ENCODE results near the gene TAS1R2. TPM values are rescaled to one million over a fixed set of nuclear protein-coding genes. Genes with fewer than 3 reads are reported as not detected.

Gene TAS1R2
- total RNA-seq, 1 donor from 2014 or later, result not detected

DNA sequence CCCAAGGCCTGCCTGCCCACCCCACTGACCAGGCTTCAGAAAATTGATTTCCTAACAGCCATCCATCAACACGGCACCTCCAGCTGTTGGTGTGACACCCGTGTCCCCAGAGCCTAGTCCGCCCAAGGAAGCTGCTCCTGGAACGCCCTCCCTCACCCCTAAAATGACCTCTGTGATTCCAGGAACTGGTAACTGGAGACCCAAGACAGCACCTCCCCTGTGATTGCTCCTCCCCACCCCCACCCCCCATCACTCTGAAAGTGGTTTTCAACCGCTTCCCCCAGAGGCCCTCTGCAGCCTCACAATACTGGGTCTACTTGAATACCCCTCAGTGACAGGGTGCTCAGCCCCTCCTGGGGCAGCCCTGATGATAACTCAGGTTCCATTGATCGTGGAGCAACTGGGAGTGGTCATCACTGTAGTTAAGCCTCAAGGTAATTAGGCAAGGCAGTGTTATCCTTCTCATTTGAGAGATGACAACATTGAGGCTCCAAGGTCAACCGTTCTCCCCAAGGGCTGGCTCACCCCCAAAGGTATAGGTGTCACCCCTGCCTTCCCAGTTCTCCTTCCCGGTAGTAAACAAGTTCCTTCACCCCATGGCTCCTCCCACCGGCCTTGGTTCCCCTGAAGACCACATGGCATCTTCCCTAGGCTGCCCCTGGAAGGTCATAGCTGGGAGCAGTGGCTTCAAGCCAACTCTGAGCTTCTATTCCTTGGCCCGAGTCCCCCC is 52.0 kb downstream of the TAS1R2 start:
- Mint-ChIP-seq H3K27ac (ENCODE audit: unreplicated experiment) (no peak overlapping the region), H3K9me3 (no peaks in the 10 kb centered on the region), H3K36me3 (ENCODE audit: low read depth) (no peaks in the 10 kb centered on the region), H3K4me1 (peaks cover 3% of the 10 kb centered on the region), H3K27me3 (ENCODE audit: low read depth) (peaks cover 14% of the 10 kb centered on the region), H3K4me3 (no peak overlapping the region)
- TF ChIP-seq, protein P1, sequence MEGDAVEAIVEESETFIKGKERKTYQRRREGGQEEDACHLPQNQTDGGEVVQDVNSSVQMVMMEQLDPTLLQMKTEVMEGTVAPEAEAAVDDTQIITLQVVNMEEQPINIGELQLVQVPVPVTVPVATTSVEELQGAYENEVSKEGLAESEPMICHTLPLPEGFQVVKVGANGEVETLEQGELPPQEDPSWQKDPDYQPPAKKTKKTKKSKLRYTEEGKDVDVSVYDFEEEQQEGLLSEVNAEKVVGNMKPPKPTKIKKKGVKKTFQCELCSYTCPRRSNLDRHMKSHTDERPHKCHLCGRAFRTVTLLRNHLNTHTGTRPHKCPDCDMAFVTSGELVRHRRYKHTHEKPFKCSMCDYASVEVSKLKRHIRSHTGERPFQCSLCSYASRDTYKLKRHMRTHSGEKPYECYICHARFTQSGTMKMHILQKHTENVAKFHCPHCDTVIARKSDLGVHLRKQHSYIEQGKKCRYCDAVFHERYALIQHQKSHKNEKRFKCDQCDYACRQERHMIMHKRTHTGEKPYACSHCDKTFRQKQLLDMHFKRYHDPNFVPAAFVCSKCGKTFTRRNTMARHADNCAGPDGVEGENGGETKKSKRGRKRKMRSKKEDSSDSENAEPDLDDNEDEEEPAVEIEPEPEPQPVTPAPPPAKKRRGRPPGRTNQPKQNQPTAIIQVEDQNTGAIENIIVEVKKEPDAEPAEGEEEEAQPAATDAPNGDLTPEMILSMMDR (conservative IDR thresholded peaks at IDR 0.05), result no peak
- no peak for DNase-seq (ENCODE audit: low read depth, low spot score)

DNA sequence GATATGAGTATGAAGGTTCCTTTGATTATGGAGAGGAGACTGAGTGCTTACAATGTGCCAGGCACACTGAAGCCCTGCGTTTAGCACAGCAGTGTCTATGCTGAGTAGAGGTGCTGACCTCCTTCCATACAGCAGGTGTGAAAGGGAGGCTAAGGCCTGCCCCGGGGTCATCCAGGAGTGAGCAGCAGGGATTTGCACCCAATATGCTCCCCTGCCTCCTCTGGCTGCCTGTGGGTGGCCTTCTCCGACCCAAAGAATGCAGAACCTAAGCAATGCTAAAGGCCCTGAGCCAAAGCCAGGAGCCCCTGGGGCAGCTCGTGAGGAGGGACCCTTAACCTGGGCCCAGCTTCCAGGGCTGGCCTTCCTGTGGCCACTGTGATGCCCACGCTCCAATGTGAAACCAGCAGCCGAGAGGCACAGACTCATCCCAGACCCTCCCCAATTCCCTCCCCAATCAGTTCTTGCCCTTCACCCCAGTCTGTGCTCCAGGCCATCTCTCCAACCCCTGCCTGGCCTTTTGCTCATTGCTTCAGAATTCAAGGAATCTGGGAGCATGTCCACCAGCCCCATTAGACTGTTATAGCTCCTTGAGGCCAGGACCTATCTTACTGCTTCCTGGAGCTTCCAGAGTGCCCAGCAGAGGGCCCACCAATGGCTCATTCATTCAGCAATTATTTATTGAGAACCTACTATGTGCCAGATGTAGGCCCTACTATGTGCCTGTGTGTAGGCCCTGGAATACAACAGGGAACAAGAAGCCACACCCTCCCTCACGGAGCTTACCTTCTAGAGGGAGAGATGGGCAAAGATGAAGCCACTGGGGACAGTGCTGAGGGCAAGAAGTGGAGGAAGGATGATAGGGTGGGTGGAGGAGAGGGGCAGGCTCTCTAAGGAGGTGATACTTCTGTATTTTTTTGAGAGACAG is 53.3 kb downstream of the TAS1R2 start:
- no peak overlapping the region for H3K4me3 Mint-ChIP-seq
- no peak for DNase-seq (ENCODE audit: low read depth, low spot score)

DNA sequence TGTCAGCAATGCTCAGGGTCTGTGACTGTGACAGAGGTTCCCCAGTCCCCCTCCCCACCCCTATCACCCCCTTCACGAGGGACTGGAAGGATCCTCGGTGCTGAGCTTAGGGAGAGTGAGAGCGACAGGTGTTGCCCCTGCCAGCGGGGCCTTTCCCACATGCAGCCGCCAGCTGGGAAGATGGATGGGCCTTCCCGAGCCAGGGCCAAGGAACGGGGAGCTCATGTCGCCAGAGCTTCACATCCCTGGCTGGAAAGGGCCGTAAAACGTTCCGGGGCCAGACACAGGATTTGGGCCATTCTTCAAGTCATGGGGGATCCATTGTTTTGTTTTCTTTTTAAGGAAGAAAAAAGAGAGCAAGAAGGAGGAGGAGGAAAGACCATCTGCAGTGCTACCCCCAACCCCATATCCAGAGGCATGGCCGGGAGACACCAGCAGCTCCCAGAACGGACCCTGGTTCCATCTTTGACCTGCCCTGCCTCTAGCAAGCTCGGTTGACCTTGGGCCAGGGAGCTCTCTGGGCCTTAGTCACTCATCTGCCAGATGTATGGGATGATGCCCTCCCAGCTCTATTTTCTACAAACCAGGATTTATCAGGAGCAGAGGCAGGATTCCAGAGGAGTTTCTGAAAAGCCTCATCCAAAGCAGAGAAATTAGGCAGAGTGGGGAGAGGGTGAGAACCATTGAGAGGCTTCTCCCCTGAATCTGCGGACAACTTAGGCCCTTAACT is 54.1 kb downstream of the TAS1R2 start:
- H3K36me3 Mint-ChIP-seq (ENCODE audit: low read depth), result no peaks in the 10 kb centered on the region
- no peak for DNase-seq (ENCODE audit: low read depth, low spot score)
- TF ChIP-seq, protein P1 (conservative IDR thresholded peaks at IDR 0.05), result no peak
- no peak overlapping the region for H3K4me3 Mint-ChIP-seq
- no peaks in the 10 kb centered on the region for H3K4me1 Mint-ChIP-seq
- peaks cover 10% of the 10 kb centered on the region for H3K27me3 Mint-ChIP-seq (ENCODE audit: low read depth)
- H3K27ac Mint-ChIP-seq (ENCODE audit: unreplicated experiment), result no peak overlapping the region
- no peaks in the 10 kb centered on the region for H3K9me3 Mint-ChIP-seq

More for the DNA sequence above, 53.3 kb downstream of the TAS1R2 start:
- Mint-ChIP-seq H3K4me1 (peaks cover 3% of the 10 kb centered on the region), H3K36me3 (ENCODE audit: low read depth) (no peaks in the 10 kb centered on the region), H3K9me3 (no peaks in the 10 kb centered on the region), H3K27ac (ENCODE audit: unreplicated experiment) (no peak overlapping the region), H3K27me3 (ENCODE audit: low read depth) (peaks cover 10% of the 10 kb centered on the region)
- TF ChIP-seq, protein P1 (conservative IDR thresholded peaks at IDR 0.05), result no peak

DNA sequence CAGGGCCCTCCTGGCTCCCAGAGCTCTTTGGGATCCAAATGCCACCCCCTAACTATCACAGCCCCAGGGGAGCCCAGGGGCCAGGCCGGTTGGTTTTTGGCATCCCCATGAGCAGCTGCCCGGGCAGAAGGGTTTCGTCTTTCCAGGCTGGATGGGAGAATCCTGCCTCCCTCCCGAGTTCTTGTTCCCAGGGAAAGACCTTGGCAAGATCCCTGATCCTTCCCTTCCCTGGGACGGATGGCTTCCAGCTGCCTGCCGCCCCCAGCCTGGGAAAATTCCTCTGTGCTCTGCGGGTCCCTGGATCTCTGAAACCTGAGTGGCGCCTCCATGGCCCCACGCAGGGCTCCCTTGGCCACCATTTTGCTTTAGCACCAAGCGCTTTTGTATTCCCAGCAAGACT is 55.6 kb downstream of the TAS1R2 start:
- peaks cover 8% of the 10 kb centered on the region for H3K27me3 Mint-ChIP-seq (ENCODE audit: low read depth)
- no peak overlapping the region for H3K27ac Mint-ChIP-seq (ENCODE audit: unreplicated experiment)
- H3K4me3 Mint-ChIP-seq, result no peak overlapping the region
- no peaks in the 10 kb centered on the region for H3K9me3 Mint-ChIP-seq
- TF ChIP-seq, protein P1 (conservative IDR thresholded peaks at IDR 0.05), result no peak
- no peak for DNase-seq (ENCODE audit: low read depth, low spot score)
- no peaks in the 10 kb centered on the region for H3K4me1 Mint-ChIP-seq
- H3K36me3 Mint-ChIP-seq (ENCODE audit: low read depth), result no peaks in the 10 kb centered on the region

DNA sequence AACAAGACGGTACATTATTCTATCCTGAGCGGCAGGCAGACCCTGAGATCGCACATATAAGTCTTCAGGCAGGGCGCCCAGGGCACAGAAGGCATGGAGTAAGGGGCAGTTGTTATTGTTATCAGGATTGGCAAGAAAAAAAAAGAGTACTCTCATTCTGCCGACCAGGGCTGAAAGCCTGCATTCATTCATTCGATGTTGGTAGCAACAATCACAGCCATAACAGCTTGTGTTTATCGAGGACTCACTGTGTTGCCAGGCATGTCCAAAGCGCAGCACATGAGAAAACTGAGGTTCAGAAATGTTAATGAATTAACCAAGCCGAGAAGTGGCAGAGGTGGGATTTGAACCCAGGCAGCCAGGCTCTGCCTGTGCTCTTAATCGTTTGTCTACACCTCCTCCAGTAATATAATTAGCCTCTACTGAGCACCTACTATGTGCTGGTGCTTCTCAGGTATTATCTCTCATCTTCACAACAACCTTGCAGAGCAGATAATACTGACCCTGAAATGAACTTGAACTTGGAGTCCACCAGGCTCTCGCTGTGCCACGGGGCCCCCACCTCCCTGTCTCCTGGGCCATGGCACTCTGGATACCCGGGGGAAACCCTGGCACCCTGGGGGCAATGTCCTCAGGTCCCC is 56.2 kb downstream of the TAS1R2 start:
- TF ChIP-seq, protein P1 (conservative IDR thresholded peaks at IDR 0.05), result no peak
- Mint-ChIP-seq H3K9me3 (no peaks in the 10 kb centered on the region), H3K27ac (ENCODE audit: unreplicated experiment) (no peak overlapping the region), H3K4me1 (no peaks in the 10 kb centered on the region), H3K27me3 (ENCODE audit: low read depth) (peaks cover 8% of the 10 kb centered on the region), H3K4me3 (no peak overlapping the region), H3K36me3 (ENCODE audit: low read depth) (no peaks in the 10 kb centered on the region)
- no peak for DNase-seq (ENCODE audit: low read depth, low spot score)

Data from neural crest cell (in vitro differentiated cells).